ENCODE data around the gene TMEM255B. TPM values are rescaled to one million over a fixed set of nuclear protein-coding genes. Genes with fewer than 3 reads are reported as not detected.
"Not testable (repeated sequence)": the region's sequence is repeated elsewhere in the genome, so short reads cannot be mapped to it uniquely, and the experiment has no call there.

TMEM255B gene
- total and polyA plus RNA-seq, 5 donors from 2014 or later = 0.02 to 1.3 (median 0.11) TPM; not detected in 1

- Mint-ChIP-seq H3K4me3 (no peak overlapping the region), H3K27me3 (no peaks in the 10 kb centered on the region), H3K27ac (no peak overlapping the region), H3K9me3 (no peaks in the 10 kb centered on the region), H3K36me3 (no peaks in the 10 kb centered on the region), H3K4me1 (no peaks in the 10 kb centered on the region)
- no peak overlapping the region for H3K27ac ChIP-seq (ENCODE audit: insufficient read depth, low read length, poor library complexity, severe bottlenecking)
- DNase-seq (no peak), ATAC-seq (ENCODE audit: low read depth in 2 of 2) (no peak)
- H3K36me3 ChIP-seq (ENCODE audit: control insufficient read depth, insufficient read depth, low read length) = no peaks in the 10 kb centered on the region
- H3K27me3 ChIP-seq (ENCODE audit: control insufficient read depth, insufficient read depth, low read length) = no peaks in the 10 kb centered on the region
- no peaks in the 10 kb centered on the region for H3K9me3 ChIP-seq (ENCODE audit: control insufficient read depth in 2 of 2, low read length in 2 of 2)
- no peak overlapping the region for H3K4me3 ChIP-seq (ENCODE audit: low read depth, low read length)
- H3K4me1 ChIP-seq (ENCODE audit: control insufficient read depth, insufficient read depth, low read length, poor library complexity, severe bottlenecking) = no peaks in the 10 kb centered on the region
These were observed 73.6 kb downstream of the TMEM255B start for GRCh38 chr13:113832631-113833030.

- no peak for DNase-seq
- no peaks in the 10 kb centered on the region for H3K4me1 ChIP-seq (ENCODE audit: control insufficient read depth, insufficient read depth, low read length, poor library complexity, severe bottlenecking)
- Mint-ChIP-seq H3K4me1 (no peaks in the 10 kb centered on the region), H3K27ac (no peak overlapping the region), H3K4me3 (no peak overlapping the region), H3K36me3 (no peaks in the 10 kb centered on the region), H3K9me3 (no peaks in the 10 kb centered on the region), H3K27me3 (no peaks in the 10 kb centered on the region)
- no peak overlapping the region for H3K4me3 ChIP-seq (ENCODE audit: low read depth, low read length)
- no peaks in the 10 kb centered on the region for H3K9me3 ChIP-seq (ENCODE audit: control insufficient read depth in 2 of 2, low read length in 2 of 2)
- no peaks in the 10 kb centered on the region for H3K36me3 ChIP-seq (ENCODE audit: control insufficient read depth, insufficient read depth, low read length)
- H3K27ac ChIP-seq (ENCODE audit: insufficient read depth, low read length, poor library complexity, severe bottlenecking) = no peak overlapping the region
- no peaks in the 10 kb centered on the region for H3K27me3 ChIP-seq (ENCODE audit: control insufficient read depth, insufficient read depth, low read length)
- ATAC-seq (ENCODE audit: low read depth in 2 of 2) = no peak
These were observed 74.2 kb downstream of the TMEM255B start for GRCh38 chr13:113833111-113833830.

- not testable (repeated sequence) for H3K4me3 ChIP-seq (ENCODE audit: low read depth, low read length)
These were observed 75.0 kb downstream of the TMEM255B start for GRCh38 chr13:113834006-113834405.

GRCh38 chr13:113834496-113835200 lies 75.6 kb downstream of the TMEM255B start:
- Mint-ChIP-seq H3K27ac (no peak overlapping the region), H3K9me3 (no peaks in the 10 kb centered on the region), H3K4me1 (no peaks in the 10 kb centered on the region), H3K27me3 (no peaks in the 10 kb centered on the region), H3K4me3 (no peak overlapping the region), H3K36me3 (no peaks in the 10 kb centered on the region)
- Histone ChIP-seq H3K36me3 (ENCODE audit: control insufficient read depth, insufficient read depth, low read length) (no peaks in the 10 kb centered on the region), H3K27me3 (ENCODE audit: control insufficient read depth, insufficient read depth, low read length) (no peaks in the 10 kb centered on the region), H3K9me3 (ENCODE audit: control insufficient read depth in 2 of 2, low read length in 2 of 2) (no peaks in the 10 kb centered on the region), H3K4me3 (ENCODE audit: low read depth, low read length) (no peak overlapping the region), H3K4me1 (ENCODE audit: control insufficient read depth, insufficient read depth, low read length, poor library complexity, severe bottlenecking) (no peaks in the 10 kb centered on the region), H3K27ac (ENCODE audit: insufficient read depth, low read length, poor library complexity, severe bottlenecking) (no peak overlapping the region)
- no peak for ATAC-seq (ENCODE audit: low read depth in 2 of 2)
- no peak for DNase-seq

More at GRCh38 chr13:113834006-113834405, 75.0 kb downstream of the TMEM255B start:
- H3K9me3 ChIP-seq (ENCODE audit: control insufficient read depth in 2 of 2, low read length in 2 of 2); H3K4me3 Mint-ChIP-seq; H3K9me3 Mint-ChIP-seq; DNase-seq; H3K4me1 ChIP-seq (ENCODE audit: control insufficient read depth, insufficient read depth, low read length, poor library complexity, severe bottlenecking); H3K36me3 Mint-ChIP-seq; H3K27me3 Mint-ChIP-seq; ATAC-seq (ENCODE audit: low read depth in 2 of 2); H3K27ac ChIP-seq (ENCODE audit: insufficient read depth, low read length, poor library complexity, severe bottlenecking); H3K27ac Mint-ChIP-seq; H3K27me3 ChIP-seq (ENCODE audit: control insufficient read depth, insufficient read depth, low read length); H3K4me1 Mint-ChIP-seq; H3K36me3 ChIP-seq (ENCODE audit: control insufficient read depth, insufficient read depth, low read length): not testable (repeated sequence)

GRCh38 chr13:113835461-113836270 lies 76.6 kb downstream of the TMEM255B start:
- Mint-ChIP-seq H3K4me1 (no peaks in the 10 kb centered on the region), H3K27ac (no peak overlapping the region), H3K9me3 (no peaks in the 10 kb centered on the region), H3K4me3 (no peak overlapping the region), H3K36me3 (no peaks in the 10 kb centered on the region), H3K27me3 (no peaks in the 10 kb centered on the region)
- peaks cover 6% of the 10 kb centered on the region for H3K4me1 ChIP-seq (ENCODE audit: control insufficient read depth, insufficient read depth, low read length, poor library complexity, severe bottlenecking)
- H3K4me3 ChIP-seq (ENCODE audit: low read depth, low read length) = no peak overlapping the region
- no peak for ATAC-seq (ENCODE audit: low read depth in 2 of 2)
- H3K36me3 ChIP-seq (ENCODE audit: control insufficient read depth, insufficient read depth, low read length) = no peaks in the 10 kb centered on the region
- no peak overlapping the region for H3K27ac ChIP-seq (ENCODE audit: insufficient read depth, low read length, poor library complexity, severe bottlenecking)
- H3K9me3 ChIP-seq (ENCODE audit: control insufficient read depth in 2 of 2, low read length in 2 of 2) = no peaks in the 10 kb centered on the region
- no peaks in the 10 kb centered on the region for H3K27me3 ChIP-seq (ENCODE audit: control insufficient read depth, insufficient read depth, low read length)
- no peak for DNase-seq

GRCh38 chr13:113836768-113837559 lies 77.9 kb downstream of the TMEM255B start:
- Mint-ChIP-seq H3K4me3 (no peak overlapping the region), H3K4me1 (peaks cover 0 to 10% (median 2%) of the 10 kb centered on the region in 4 donors), H3K27ac (no peak overlapping the region), H3K9me3 (peaks cover 0 to under 1% (median 0%) of the 10 kb centered on the region in 7 donors), H3K27me3 (no peaks in the 10 kb centered on the region), H3K36me3 (no peaks in the 10 kb centered on the region)
- no peaks in the 10 kb centered on the region for H3K36me3 ChIP-seq (ENCODE audit: control insufficient read depth, insufficient read depth, low read length)
- H3K4me1 ChIP-seq (ENCODE audit: control insufficient read depth, insufficient read depth, low read length, poor library complexity, severe bottlenecking) = peaks cover 13% of the 10 kb centered on the region
- H3K27ac ChIP-seq (ENCODE audit: insufficient read depth, low read length, poor library complexity, severe bottlenecking) = no peak overlapping the region
- no peaks in the 10 kb centered on the region for H3K27me3 ChIP-seq (ENCODE audit: control insufficient read depth, insufficient read depth, low read length)
- no peak overlapping the region for H3K4me3 ChIP-seq (ENCODE audit: low read depth, low read length)
- DNase-seq = no peak
- ATAC-seq (ENCODE audit: low read depth in 2 of 2) = no peak
- H3K9me3 ChIP-seq (ENCODE audit: control insufficient read depth in 2 of 2, low read length in 2 of 2) = no peaks in the 10 kb centered on the region
